ENCODE measurements around the gene NRXN3. TPM values are rescaled to one million over a fixed set of nuclear protein-coding genes. Genes with fewer than 3 reads are reported as not detected.

NRXN3 gene
- total and polyA plus RNA-seq, 2 of the 13 experiments (the other 11 are each of a cell fraction or from before 2014, with no cell fraction given) = 0.03 TPM; not detected in 1

DNA sequence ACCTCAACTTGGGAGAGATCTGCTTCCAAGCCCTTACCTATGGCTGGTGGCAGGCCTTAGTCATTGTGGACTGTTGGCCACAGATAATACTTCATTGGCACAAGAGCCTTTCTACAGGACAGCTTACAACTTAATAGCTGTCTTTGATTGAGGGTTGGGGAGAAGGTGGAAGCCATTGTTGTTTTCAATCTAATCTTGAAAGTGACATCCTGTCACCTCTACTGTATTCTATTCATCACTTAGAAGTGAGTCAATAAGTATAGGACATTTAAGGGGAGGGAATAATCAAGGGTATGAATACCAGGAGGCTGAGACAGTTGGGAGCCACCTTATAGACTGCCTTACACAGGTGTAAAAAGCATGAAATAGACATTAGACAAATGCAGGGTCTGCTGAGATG, 906.3 kb downstream of the NRXN3 start (continued):
- TF ChIP-seq, protein P1, sequence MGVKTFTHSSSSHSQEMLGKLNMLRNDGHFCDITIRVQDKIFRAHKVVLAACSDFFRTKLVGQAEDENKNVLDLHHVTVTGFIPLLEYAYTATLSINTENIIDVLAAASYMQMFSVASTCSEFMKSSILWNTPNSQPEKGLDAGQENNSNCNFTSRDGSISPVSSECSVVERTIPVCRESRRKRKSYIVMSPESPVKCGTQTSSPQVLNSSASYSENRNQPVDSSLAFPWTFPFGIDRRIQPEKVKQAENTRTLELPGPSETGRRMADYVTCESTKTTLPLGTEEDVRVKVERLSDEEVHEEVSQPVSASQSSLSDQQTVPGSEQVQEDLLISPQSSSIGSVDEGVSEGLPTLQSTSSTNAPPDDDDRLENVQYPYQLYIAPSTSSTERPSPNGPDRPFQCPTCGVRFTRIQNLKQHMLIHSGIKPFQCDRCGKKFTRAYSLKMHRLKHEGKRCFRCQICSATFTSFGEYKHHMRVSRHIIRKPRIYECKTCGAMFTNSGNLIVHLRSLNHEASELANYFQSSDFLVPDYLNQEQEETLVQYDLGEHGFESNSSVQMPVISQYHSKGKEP (CRISPR knock-in tag; IDR thresholded peaks at IDR 0.05) = no peak
- TF ChIP-seq, protein P2, sequence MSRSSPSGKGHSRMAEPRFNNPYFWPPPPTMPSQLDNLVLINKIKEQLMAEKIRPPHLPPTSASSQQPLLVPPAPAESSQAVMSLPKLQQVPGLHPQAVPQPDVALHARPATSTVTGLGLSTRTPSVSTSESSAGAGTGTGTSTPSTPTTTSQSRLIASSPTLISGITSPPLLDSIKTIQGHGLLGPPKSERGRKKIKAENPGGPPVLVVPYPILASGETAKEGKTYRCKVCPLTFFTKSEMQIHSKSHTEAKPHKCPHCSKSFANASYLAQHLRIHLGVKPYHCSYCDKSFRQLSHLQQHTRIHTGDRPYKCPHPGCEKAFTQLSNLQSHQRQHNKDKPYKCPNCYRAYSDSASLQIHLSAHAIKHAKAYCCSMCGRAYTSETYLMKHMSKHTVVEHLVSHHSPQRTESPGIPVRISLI (CRISPR knock-in tag; IDR thresholded peaks at IDR 0.05; ENCODE audit: borderline replicate concordance) = no peak
- TF ChIP-seq TMF1 (CRISPR knock-in tag; IDR thresholded peaks at IDR 0.05; ENCODE audit: low read depth) (no peak), SRSF4 (IDR thresholded peaks at IDR 0.05; ENCODE audit: low read depth, low read length, poor library complexity, severe bottlenecking) (no peak), MZF1 (CRISPR knock-in tag; IDR thresholded peaks at IDR 0.05; ENCODE audit: borderline replicate concordance) (no peak), NR2F2 (IDR thresholded peaks at IDR 0.05; ENCODE audit: borderline replicate concordance, low read depth) (no peak)
- TF ChIP-seq, protein P3, sequence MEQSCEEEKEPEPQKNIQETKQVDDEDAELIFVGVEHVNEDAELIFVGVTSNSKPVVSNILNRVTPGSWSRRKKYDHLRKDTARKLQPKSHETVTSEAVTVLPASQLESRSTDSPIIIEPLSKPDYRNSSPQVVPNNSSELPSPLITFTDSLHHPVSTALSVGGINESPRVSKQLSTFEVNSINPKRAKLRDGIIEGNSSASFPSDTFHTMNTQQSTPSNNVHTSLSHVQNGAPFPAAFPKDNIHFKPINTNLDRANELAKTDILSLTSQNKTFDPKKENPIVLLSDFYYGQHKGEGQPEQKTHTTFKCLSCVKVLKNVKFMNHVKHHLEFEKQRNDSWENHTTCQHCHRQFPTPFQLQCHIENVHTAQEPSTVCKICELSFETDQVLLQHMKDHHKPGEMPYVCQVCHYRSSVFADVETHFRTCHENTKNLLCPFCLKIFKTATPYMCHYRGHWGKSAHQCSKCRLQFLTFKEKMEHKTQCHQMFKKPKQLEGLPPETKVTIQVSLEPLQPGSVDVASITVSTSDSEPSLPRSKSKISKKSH (CRISPR knock-in tag; IDR thresholded peaks at IDR 0.05; ENCODE audit: borderline replicate concordance) = no peak

DNA sequence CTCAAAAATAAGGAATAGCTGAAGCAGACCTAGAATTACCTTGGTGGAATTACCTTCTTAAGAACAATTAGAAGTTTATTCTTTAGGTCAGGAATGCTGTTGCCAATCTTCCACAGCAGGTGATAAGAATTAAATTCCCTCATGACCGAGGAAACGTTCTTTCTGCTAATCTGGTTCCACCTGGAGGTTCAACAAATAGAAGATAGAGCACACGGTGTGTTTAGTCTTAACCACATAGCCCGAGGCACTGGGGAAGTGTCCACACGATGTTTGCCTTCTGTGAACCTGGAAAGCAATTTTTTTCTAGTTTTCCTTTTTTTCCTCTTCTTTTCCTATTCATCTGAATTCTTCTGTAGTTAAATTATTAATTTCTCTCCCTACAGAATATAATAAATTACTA, 906.9 kb downstream of the NRXN3 start:
- Histone ChIP-seq H3K4me3 (replicated peaks in 1 of 3; ENCODE audit: insufficient read depth in 1 of 3, low read depth in 2 of 3, low read length in 3 of 3) (no peak overlapping the region), H3K4me1 (ENCODE audit: insufficient read depth, low read length) (no peaks in the 10 kb centered on the region), H3K79me2 (ENCODE audit: insufficient read depth, low read length) (no peaks in the 10 kb centered on the region), H3K27ac (ENCODE audit: extremely low read length, insufficient read depth, low read length) (no peak overlapping the region), H3K9ac (ENCODE audit: insufficient read depth, low read depth, low read length) (no peak overlapping the region), H4K20me1 (ENCODE audit: insufficient read depth, low read length) (no peaks in the 10 kb centered on the region), H3K9me3 (ENCODE audit: low read length) (peaks cover 36% of the 10 kb centered on the region), H2AFZ (ENCODE audit: low read length) (no peak overlapping the region), H3K36me3 (replicated peaks in 1 of 2; ENCODE audit: control insufficient read depth in 1 of 2, insufficient read depth in 2 of 2, low read length in 2 of 2) (no peaks in the 10 kb centered on the region), H3K27me3 (ENCODE audit: control insufficient read depth in 1 of 2, insufficient read depth in 2 of 2, low read length in 2 of 2) (no peaks in the 10 kb centered on the region; a peak in 1 of 5 replicates), H3K4me2 (ENCODE audit: low read depth, low read length) (no peak overlapping the region)
- in situ Hi-C loops (cut with HindIII; ENCODE audit: extremely low pct_ligation_motif_present, low pct_unique_long_range_greater_than_20kb) (no loop called here), intact Hi-C loops (cut with micrococcal nuclease; ENCODE audit: unreplicated experiment) (no loop called here)
- no peak for DNase-seq (ENCODE audit: low spot score)
- 3% methylated on average over 5 of the region's 5 CpGs for WGBS (ENCODE audit: low lambda C conversion rate)
- no peak for FAIRE-seq
- ChIA-PET POLR2A (no interaction called here), CTCF (ENCODE audit: low intra/inter-chr PET ratio, low total read pairs) (no interaction called here)
- no peak for ATAC-seq
- BruUV-seq (replicated peaks) = no TSS peak
- TF ChIP-seq MTF1 (CRISPR knock-in tag; IDR thresholded peaks at IDR 0.05) = no peak
- no peak for TF ChIP-seq FIP1L1 (IDR thresholded peaks at IDR 0.05; ENCODE audit: borderline replicate concordance, insufficient read depth, low read depth, low read length)
- no peak for TF ChIP-seq JUNB (CRISPR knock-in tag; IDR thresholded peaks at IDR 0.05; ENCODE audit: borderline replicate concordance)
- TF ChIP-seq NR2C2 (CRISPR knock-in tag; IDR thresholded peaks at IDR 0.05; ENCODE audit: borderline replicate concordance) = no peak
- TF ChIP-seq ZNF768 (CRISPR knock-in tag; IDR thresholded peaks at IDR 0.05) = no peak
- TF ChIP-seq ZNF44 (CRISPR knock-in tag; IDR thresholded peaks at IDR 0.05) = no peak
- TF ChIP-seq, protein P4, sequence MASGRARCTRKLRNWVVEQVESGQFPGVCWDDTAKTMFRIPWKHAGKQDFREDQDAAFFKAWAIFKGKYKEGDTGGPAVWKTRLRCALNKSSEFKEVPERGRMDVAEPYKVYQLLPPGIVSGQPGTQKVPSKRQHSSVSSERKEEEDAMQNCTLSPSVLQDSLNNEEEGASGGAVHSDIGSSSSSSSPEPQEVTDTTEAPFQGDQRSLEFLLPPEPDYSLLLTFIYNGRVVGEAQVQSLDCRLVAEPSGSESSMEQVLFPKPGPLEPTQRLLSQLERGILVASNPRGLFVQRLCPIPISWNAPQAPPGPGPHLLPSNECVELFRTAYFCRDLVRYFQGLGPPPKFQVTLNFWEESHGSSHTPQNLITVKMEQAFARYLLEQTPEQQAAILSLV (CRISPR knock-in tag; IDR thresholded peaks at IDR 0.05; ENCODE audit: borderline replicate concordance) = no peak
- TF ChIP-seq NFIB (CRISPR knock-in tag; IDR thresholded peaks at IDR 0.05; ENCODE audit: borderline replicate concordance) = no peak
- TF ChIP-seq GATA4 (IDR thresholded peaks at IDR 0.05; ENCODE audit: borderline replicate concordance, low read depth) = no peak
- TF ChIP-seq NAIF1 (CRISPR knock-in tag; IDR thresholded peaks at IDR 0.05; ENCODE audit: borderline replicate concordance) = no peak
- no peak for TF ChIP-seq MLLT10 (CRISPR knock-in tag; IDR thresholded peaks at IDR 0.05)
- no peak for TF ChIP-seq SAP130 (CRISPR knock-in tag; IDR thresholded peaks at IDR 0.05; ENCODE audit: low read depth)
- TF ChIP-seq ZNF17 (CRISPR knock-in tag; IDR thresholded peaks at IDR 0.05) = no peak

Measured in HepG2 (cell line).